Kidney (tissue), 14 donors: ENCODE data around the gene KREMEN1. TPM values are rescaled to one million over a fixed set of nuclear protein-coding genes. Genes with fewer than 3 reads are reported as not detected.
A peak's percentile ranks its signal among the peaks of the same experiment; 100 is the strongest.

Experiments
- DNase-seq, 5 donors: peaks; one replicate each; pipeline ENCODE4 v3.0.0-alpha.2; 2013 to 2020
- FAIRE-seq: peaks from 2 replicates; lab custom pipeline; 2012; peaks lifted over from hg19 to GRCh38; lab: Jason Lieb, UNC
- H3K27ac ChIP-seq, 2 donors: one replicate each; pipeline ENCODE4 v1.7.0; 2013; ENCODE audit warnings: low read depth in 2 of 2, low read length in 2 of 2, inconsistent platforms in 1 of 2
- H3K27me3 ChIP-seq: one replicate; pipeline ENCODE4 v1.7.1; 2013; ENCODE audit warnings: low read length, inconsistent platforms; ENCODE audit not compliant: control insufficient read depth, insufficient read depth
- H3K36me3 ChIP-seq, 3 donors: one replicate each; pipeline versions ENCODE4 v1.7.0 to v1.7.1; 2013; ENCODE audit warnings: low read length in 3 of 3, control low read depth in 1 of 3, inconsistent platforms in 1 of 3; ENCODE audit not compliant: insufficient read depth in 3 of 3, control insufficient read depth in 2 of 3
- H3K4me1 ChIP-seq, 3 donors: one replicate each; pipeline versions ENCODE4 v1.7.0 to v1.7.1; 2013; ENCODE audit warnings: low read length in 3 of 3, inconsistent platforms in 1 of 3, low read depth in 1 of 3; ENCODE audit not compliant: control insufficient read depth in 2 of 3, insufficient read depth in 2 of 3
- H3K4me3 ChIP-seq, 3 donors: one replicate each; pipeline versions ENCODE4 v1.7.0 to v1.8.1; 2013; ENCODE audit warnings: low read length in 3 of 3, control low read depth in 1 of 3, inconsistent platforms in 1 of 3
- H3K9ac ChIP-seq, 3 donors: one replicate each; pipeline versions ENCODE4 v1.7.0 to v1.7.1; 2013; ENCODE audit warnings: low read length in 3 of 3, control low read depth in 1 of 3, inconsistent platforms in 1 of 3
- H3K9me3 ChIP-seq, 3 donors: one replicate each; pipeline versions ENCODE4 v1.7.0 to v1.7.1; 2013; ENCODE audit warnings: low read length in 3 of 3, control low read depth in 1 of 3, inconsistent platforms in 1 of 3; ENCODE audit not compliant: control insufficient read depth in 2 of 3, insufficient read depth in 1 of 3
- CTCF ChIP-seq: IDR thresholded peaks from 3 replicates; pipeline ENCODE4 v1.5.1; 2012; ENCODE audit warnings: mild to moderate bottlenecking, moderate library complexity, borderline replicate concordance; ENCODE audit not compliant: insufficient read depth; ENCODE audit errors: extremely low read depth
- intact Hi-C: fragments of 100-400 bp; cut with DNase I; formaldehyde crosslinking; loops from one replicate; pipeline ENCODE4 v1.11.1; 2022
- polyA plus RNA-seq: library from polyadenylated mRNA; stranded (reverse); fragments of 350-450 nt; fragmentation: Illumina TruSeq; extraction: RNeasy Lipid Tissue Mini Kit (QIAGEN cat#74804); gene quantifications from one replicate; pipeline ENCODE4 v1.2.3, GENCODE V29; 2014; ENCODE audit warnings: low read depth, low replicate concordance; ENCODE audit not compliant: insufficient read depth
- total RNA-seq: library from RNA; stranded (reverse); fragmentation: NEBNext Ultra II Directional; extraction: Animal tissue kit (Norgen Biotek cat#: 25700); gene quantifications from one replicate; pipeline ENCODE4 v1.2.1, GENCODE V29; 2021
- donor health status: control.
- donor health status: control.
- donor health status: control.
- donor health status: control.
- donor health status: control.
- donor health status: DM: yes; HTN: yes; CAD: no.
- donor health status: Normal renal cell carcinoma (clear cell type).

KREMEN1 gene
- total and polyA plus RNA-seq, 2 donors from 2014 or later: 9.3 to 16.2 TPM

- intact Hi-C loops: no loop called here
- Histone ChIP-seq H3K4me1 (no peaks in the 10 kb centered on the region), H3K36me3 (no peaks in the 10 kb centered on the region), H3K27ac (no peak overlapping the region), H3K4me3 (no peak overlapping the region), H3K27me3 (no peaks in the 10 kb centered on the region), H3K9me3 (no peaks in the 10 kb centered on the region), H3K9ac (no peak overlapping the region)
- TF ChIP-seq CTCF: no peak
- no peak for FAIRE-seq
- DNase-seq: no peak
These were observed 7.2 kb upstream of the KREMEN1 start for GRCh38 chr22:29065468-29066190.

- H3K4me1 ChIP-seq: peaks cover 0 to 6% (median 6%) of the 10 kb centered on the region in 3 donors
- H3K27me3 ChIP-seq: no peaks in the 10 kb centered on the region
- H3K4me3 ChIP-seq: no peak overlapping the region
- H3K9me3 ChIP-seq: no peaks in the 10 kb centered on the region
- DNase-seq (no peak), FAIRE-seq (no peak)
- no peak overlapping the region for H3K9ac ChIP-seq
- no peak for TF ChIP-seq CTCF
- H3K27ac ChIP-seq: peak overlapping the region in 1 of 2 donors; percentile 17
- intact Hi-C loops: no loop called here
- no peaks in the 10 kb centered on the region for H3K36me3 ChIP-seq
These were observed 3.4 kb upstream of the KREMEN1 start for GRCh38 chr22:29069463-29069862.

GRCh38 chr22:29070490-29070889 lies 2.3 kb upstream of the KREMEN1 start:
- TF ChIP-seq CTCF: no peak
- H3K27ac ChIP-seq: no peak overlapping the region
- FAIRE-seq (no peak), DNase-seq (no peak)
- no peak overlapping the region for H3K4me3 ChIP-seq
- no peak overlapping the region for H3K9ac ChIP-seq
- H3K36me3 ChIP-seq: no peaks in the 10 kb centered on the region
- H3K27me3 ChIP-seq: no peaks in the 10 kb centered on the region
- intact Hi-C loops: no loop called here
- no peaks in the 10 kb centered on the region for H3K9me3 ChIP-seq
- H3K4me1 ChIP-seq: peaks cover 0 to 11% (median 6%) of the 10 kb centered on the region in 3 donors
